ENCODE measurements around the gene FUS. TPM values are rescaled to one million over a fixed set of nuclear protein-coding genes. Genes with fewer than 3 reads are reported as not detected.
A peak's percentile ranks its signal among the peaks of the same experiment; 100 is the strongest.
"Not testable (repeated sequence)": the region's sequence is repeated elsewhere in the genome, so short reads cannot be mapped to it uniquely, and the experiment has no call there.

Gene FUS
- total RNA-seq, 2 experiments from 2014 or later: 486 to 533 TPM

DNA sequence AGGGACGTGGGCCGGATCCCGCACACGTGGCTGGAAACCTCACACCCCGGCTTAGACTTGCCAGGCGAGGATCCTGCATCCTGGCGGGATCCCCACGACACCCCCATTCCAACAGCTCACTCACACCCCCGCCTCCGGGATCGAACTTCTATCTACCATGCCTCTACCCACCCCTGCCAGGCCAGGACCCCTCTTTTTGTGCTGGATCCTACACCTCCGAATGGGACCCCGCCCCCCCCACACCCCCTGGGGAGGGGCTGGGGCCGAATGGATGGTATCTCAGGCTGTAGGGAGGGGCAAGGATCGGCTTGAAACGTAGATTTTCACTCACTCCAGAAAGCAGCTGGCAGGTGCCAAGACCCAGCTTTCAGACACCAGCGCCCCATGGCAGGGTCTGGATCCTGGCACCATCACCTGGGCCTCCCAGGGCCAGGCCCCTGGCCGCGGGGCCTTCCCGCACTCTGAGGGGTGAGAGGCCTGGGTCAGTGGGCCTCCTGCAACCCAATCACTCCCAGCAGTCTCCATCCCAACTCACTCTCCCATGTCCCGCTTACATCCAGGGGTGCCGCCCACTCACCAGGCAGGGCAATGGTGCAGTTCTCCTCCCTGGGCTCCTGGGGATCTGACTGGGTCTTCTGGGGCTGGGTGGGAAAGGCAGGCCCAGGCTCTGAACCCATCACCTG lies 36.8 kb upstream of the FUS start:
- Mint-ChIP-seq H3K4me1 (ENCODE audit: low read depth) (peaks cover 7% of the 10 kb centered on the region), H3K4me3 (peak overlapping the region; percentile 40), H3K27ac (peak overlapping the region; percentile 42), H3K36me3 (ENCODE audit: low read depth) (no peaks in the 10 kb centered on the region), H3K9me3 (no peaks in the 10 kb centered on the region), H3K27me3 (no peaks in the 10 kb centered on the region)
- DNase-seq (no peak), ATAC-seq (no peak)
- TF ChIP-seq, protein P1, sequence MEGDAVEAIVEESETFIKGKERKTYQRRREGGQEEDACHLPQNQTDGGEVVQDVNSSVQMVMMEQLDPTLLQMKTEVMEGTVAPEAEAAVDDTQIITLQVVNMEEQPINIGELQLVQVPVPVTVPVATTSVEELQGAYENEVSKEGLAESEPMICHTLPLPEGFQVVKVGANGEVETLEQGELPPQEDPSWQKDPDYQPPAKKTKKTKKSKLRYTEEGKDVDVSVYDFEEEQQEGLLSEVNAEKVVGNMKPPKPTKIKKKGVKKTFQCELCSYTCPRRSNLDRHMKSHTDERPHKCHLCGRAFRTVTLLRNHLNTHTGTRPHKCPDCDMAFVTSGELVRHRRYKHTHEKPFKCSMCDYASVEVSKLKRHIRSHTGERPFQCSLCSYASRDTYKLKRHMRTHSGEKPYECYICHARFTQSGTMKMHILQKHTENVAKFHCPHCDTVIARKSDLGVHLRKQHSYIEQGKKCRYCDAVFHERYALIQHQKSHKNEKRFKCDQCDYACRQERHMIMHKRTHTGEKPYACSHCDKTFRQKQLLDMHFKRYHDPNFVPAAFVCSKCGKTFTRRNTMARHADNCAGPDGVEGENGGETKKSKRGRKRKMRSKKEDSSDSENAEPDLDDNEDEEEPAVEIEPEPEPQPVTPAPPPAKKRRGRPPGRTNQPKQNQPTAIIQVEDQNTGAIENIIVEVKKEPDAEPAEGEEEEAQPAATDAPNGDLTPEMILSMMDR (IDR thresholded peaks at IDR 0.05): no peak
- ChIA-PET POLR2A (interaction anchor here (0.6 to 5.0 kb wide), 17 partner anchors 10 to 70 kb away, joined by 3 to 59 read pairs (median 5); partner anchors contain the start of genes BCKDK, FUS, KAT8 and PYCARD), CTCF (interaction anchor here (0.9 to 3.8 kb wide), 41 partner anchors 10 to 482 kb away, joined by 3 to 23 read pairs (median 6); partner anchors contain the start of genes BCKDK, FUS, HSD3B7 and KAT8)
- intact Hi-C loops (cut with micrococcal nuclease): no loop called here

DNA sequence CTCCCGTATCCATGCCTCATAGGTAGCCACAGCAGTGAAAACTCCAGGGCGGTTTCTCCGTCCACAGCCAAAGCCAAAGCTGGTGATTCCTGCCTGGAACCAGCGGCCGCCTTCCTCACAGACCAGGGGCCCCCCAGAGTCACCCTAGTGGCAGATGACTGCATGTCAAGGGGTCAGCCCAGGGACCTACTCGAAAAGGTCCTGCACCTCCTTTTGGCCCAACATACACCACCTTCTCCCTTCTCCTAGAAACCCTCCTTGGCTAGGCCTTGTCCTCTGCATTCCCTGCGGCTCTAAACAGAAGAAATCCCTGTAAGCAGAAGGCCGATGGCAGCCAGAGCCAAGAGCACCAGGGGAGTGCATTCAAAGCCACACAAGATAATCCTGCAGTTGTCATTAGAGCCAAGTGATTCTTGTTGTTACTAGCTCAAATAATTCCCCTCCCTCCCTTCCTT lies 36.2 kb upstream of the FUS start:
- Mint-ChIP-seq H3K9me3 (no peaks in the 10 kb centered on the region), H3K4me3 (peak overlapping the region; percentile 40), H3K27ac (peak overlapping the region; percentile 63), H3K36me3 (ENCODE audit: low read depth) (no peaks in the 10 kb centered on the region), H3K27me3 (no peaks in the 10 kb centered on the region), H3K4me1 (ENCODE audit: low read depth) (peaks cover 7% of the 10 kb centered on the region)
- CTCF ChIA-PET: interaction anchor here (0.7 to 3.8 kb wide), 10 partner anchors 26 to 194 kb away, joined by 3 to 23 read pairs (median 6); partner anchors contain the start of genes BCKDK, HSD3B7, KAT8 and VKORC1
- no peak for ATAC-seq
- DNase-seq: no peak
- TF ChIP-seq, protein P1 (IDR thresholded peaks at IDR 0.05): no peak
- intact Hi-C loops (cut with micrococcal nuclease): no loop called here
- POLR2A ChIA-PET: interaction anchor here (1.0 to 5.0 kb wide), 5 partner anchors 26 to 70 kb away, joined by 4 to 59 read pairs (median 6); partner anchors contain the start of genes FUS, KAT8, ZNF646 and ZNF668

DNA sequence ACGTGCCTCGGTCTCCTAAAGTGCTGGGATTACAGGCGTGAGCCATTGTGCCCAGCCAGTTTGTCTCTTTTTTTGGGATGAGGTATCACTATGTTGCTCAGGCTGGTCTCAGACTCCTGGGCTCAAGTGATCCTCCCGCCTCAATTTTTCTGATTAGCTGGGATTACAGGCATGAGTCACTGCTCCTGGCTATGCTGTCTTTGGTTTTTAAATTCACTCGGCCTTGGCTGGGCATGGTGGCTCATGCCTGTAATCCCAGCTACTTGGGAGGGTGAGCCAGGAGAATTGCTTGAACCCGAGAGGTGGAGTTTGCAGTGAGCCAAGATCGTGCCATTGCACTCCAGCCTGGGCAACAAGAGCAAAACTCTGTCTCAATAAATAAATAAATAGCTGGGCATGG lies 35.5 kb upstream of the FUS start:
- CTCF ChIA-PET: interaction anchor here (0.7 to 3.8 kb wide), 6 partner anchors 27 to 161 kb away, joined by 3 to 23 read pairs (median 3); partner anchors contain the start of genes BCKDK, HSD3B7, KAT8 and ZNF646
- H3K9me3 Mint-ChIP-seq; DNase-seq; H3K27me3 Mint-ChIP-seq; H3K27ac Mint-ChIP-seq; H3K4me3 Mint-ChIP-seq; ATAC-seq; H3K36me3 Mint-ChIP-seq (ENCODE audit: low read depth); intact Hi-C loops (cut with micrococcal nuclease); H3K4me1 Mint-ChIP-seq (ENCODE audit: low read depth): not testable (repeated sequence)
- POLR2A ChIA-PET: interaction anchor here (0.9 to 5.0 kb wide), 5 partner anchors 27 to 314 kb away, joined by 3 to 59 read pairs (median 4); partner anchors contain the start of genes FUS and KAT8

DNA sequence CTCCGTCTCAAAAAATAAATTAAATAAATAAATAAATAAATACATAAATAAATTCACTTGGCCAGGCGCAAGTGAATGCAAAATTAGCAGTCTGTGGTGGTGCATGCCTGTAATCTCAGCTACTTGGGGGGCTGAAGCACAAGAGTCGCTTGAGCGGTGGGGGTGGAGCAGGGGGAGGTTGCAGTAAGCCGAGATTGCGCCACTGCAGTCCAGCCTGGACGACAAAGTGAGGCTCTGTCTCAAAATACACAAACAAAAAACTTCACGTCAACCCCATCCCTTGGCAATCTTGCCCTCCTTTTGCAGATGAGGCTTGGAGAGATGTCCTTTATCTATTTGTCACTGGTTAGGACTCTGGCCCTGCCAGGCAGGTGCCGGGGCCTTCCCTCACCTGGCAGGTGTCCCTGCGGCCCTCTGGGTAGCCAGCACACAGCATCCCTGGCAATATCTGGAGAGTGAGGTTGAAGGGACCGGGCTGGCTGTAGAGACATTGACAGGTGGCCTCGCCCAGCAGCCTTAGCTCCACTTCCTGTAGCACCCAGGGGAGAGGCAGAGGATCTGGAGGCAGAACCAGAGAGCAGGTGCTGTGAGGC lies 34.4 kb upstream of the FUS start:
- no peak overlapping the region for H3K27ac Mint-ChIP-seq
- TF ChIP-seq, protein P1 (IDR thresholded peaks at IDR 0.05): no peak
- intact Hi-C loops (cut with micrococcal nuclease): no loop called here
- no peaks in the 10 kb centered on the region for H3K27me3 Mint-ChIP-seq
- ATAC-seq (no peak), DNase-seq (no peak)
- peaks cover 7% of the 10 kb centered on the region for H3K4me1 Mint-ChIP-seq (ENCODE audit: low read depth)
- no peaks in the 10 kb centered on the region for H3K9me3 Mint-ChIP-seq
- ChIA-PET CTCF (interaction anchor here (1.2 kb wide), 2 partner anchors 18 to 31 kb away, joined by 3 read pairs; no protein-coding TSS in a partner anchor), POLR2A (interaction anchor here (0.6 to 5.0 kb wide), 5 partner anchors 34 to 313 kb away, joined by 3 to 59 read pairs (median 4); partner anchors contain the start of gene FUS)
- no peak overlapping the region for H3K4me3 Mint-ChIP-seq
- no peaks in the 10 kb centered on the region for H3K36me3 Mint-ChIP-seq (ENCODE audit: low read depth)

DNA sequence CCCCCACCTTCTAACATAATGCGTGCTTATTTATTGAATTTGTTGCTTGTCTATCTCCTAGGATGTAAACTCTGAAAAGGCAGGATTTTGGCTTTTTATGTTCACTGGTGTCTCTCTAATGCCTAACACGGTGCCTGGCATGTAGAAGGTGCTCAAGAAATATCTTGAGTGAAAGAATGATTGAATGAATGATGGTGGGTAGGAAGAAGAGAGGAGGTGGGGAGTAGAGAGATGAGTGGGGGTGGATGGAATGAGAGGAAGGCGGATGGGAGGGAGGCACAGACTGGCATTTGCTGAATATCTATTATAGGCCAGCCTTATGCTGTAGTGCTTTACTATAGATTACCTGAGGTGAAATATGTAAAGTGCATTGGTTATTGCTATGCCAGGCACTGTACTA lies 32.4 kb upstream of the FUS start:
- TF ChIP-seq, protein P1 (IDR thresholded peaks at IDR 0.05): no peak
- Mint-ChIP-seq H3K27me3 (no peaks in the 10 kb centered on the region), H3K9me3 (no peaks in the 10 kb centered on the region), H3K27ac (no peak overlapping the region), H3K4me1 (ENCODE audit: low read depth) (no peaks in the 10 kb centered on the region), H3K4me3 (no peak overlapping the region), H3K36me3 (ENCODE audit: low read depth) (no peaks in the 10 kb centered on the region)
- ChIA-PET POLR2A (no interaction called here), CTCF (no interaction called here)
- intact Hi-C loops (cut with micrococcal nuclease): no loop called here
- DNase-seq (no peak), ATAC-seq (no peak)
